A375 (cell line): ENCODE data around the gene DCAF8. TPM values are rescaled to one million over a fixed set of nuclear protein-coding genes. Genes with fewer than 3 reads are reported as not detected.

ENCODE experiments used
- total RNA-seq: library from RNA; depleted of rRNA; stranded (reverse); fragments of >200 nt; shearing (Covaris generic); gene quantifications from 2 replicates; pipeline ENCODE4 v1.2.3, GENCODE V29; 2014; rRNA removed

Gene DCAF8
- total RNA-seq, result 129 and 133 TPM in 2 replicates

GRCh38 chr1:160261893-160262794 is at the start of gene DCAF8:
Gene DCAF8, minus strand, starts transcription at chr1:160262549. Its CDS starts 18,541 bp downstream, at chr1:160244008.

GRCh38 chr1:160284782-160285344 is 22.5 kb upstream of the DCAF8 start, which contains the start of gene PEX19:
Gene PEX19, minus strand, starts transcription at chr1:160285133. Its CDS starts 9 bp downstream, at chr1:160285124.

GRCh38 chr1:160205242-160206035 is 56.9 kb downstream of the DCAF8 start, which contains the start of gene PEA15:
Gene PEA15, plus strand, starts transcription at chr1:160205384. Its CDS starts 6,161 bp downstream, at chr1:160211545.

GRCh38 chr1:160189649-160190625 is 72.4 kb downstream of the DCAF8 start, which contains the start of gene CASQ1:
Gene CASQ1, plus strand, starts transcription at chr1:160190575. Its CDS starts 177 bp downstream, at chr1:160190752.

Other genes with a start within 250 kb of the DCAF8 start
- gene PIGM, start 230.6 kb downstream of the DCAF8 start, total RNA-seq, result 5.5 and 6.1 TPM in 2 replicates
- gene KCNJ10, start 192.4 kb downstream of the DCAF8 start, total RNA-seq, result not detected in 2 replicates
- not detected in 2 replicates for gene KCNJ9, start 181.0 kb downstream of the DCAF8 start, total RNA-seq
- 29.2 and 30.3 TPM in 2 replicates for gene IGSF8, start 163.9 kb downstream of the DCAF8 start, total RNA-seq
- not detected in 2 replicates for gene ATP1A2, start 146.8 kb downstream of the DCAF8 start, total RNA-seq
- not detected in 2 replicates for gene ATP1A4, start 110.9 kb downstream of the DCAF8 start, total RNA-seq
- not detected in 2 replicates for gene CASQ1, start 72.0 kb downstream of the DCAF8 start, total RNA-seq
- 107 and 133 TPM in 2 replicates for gene PEA15, start 57.2 kb downstream of the DCAF8 start, total RNA-seq
- gene PEX19, start 22.6 kb upstream of the DCAF8 start, total RNA-seq, result 43.5 and 76.4 TPM in 2 replicates
- 220 and 233 TPM in 2 replicates for gene COPA, start 80.7 kb upstream of the DCAF8 start, total RNA-seq
- 69.7 and 76.8 TPM in 2 replicates for gene NCSTN, start 80.8 kb upstream of the DCAF8 start, total RNA-seq
- 0.11 and 0.26 TPM in 2 replicates for gene NHLH1, start 104.5 kb upstream of the DCAF8 start, total RNA-seq
- 1.3 and 1.4 TPM in 2 replicates for gene VANGL2, start 138.0 kb upstream of the DCAF8 start, total RNA-seq